NCI-H82 (cell line): Measurements from ENCODE around the gene PRCC.

ENCODE experiments used
- DNase-seq: peaks from one replicate; lab custom pipeline; 2025; lab: John Stamatoyannopoulos, UW

PRCC gene

GRCh38 chr1:156767101-156767878 lies at the start of gene PRCC:
Gene PRCC (plus strand): TSS chr1:156767535. CDS start chr1:156767772, 237 bp downstream.
- DNase-seq, result peak; percentile 100

- DNase-seq, result no peak
Observed at GRCh38 chr1:156721131-156721530, 46.2 kb upstream of the PRCC start.

- DNase-seq, result no peak
Observed at GRCh38 chr1:156721535-156721934, 45.8 kb upstream of the PRCC start.

GRCh38 chr1:156725683-156726280 lies 41.6 kb upstream of the PRCC start:
- DNase-seq, result peak; percentile 96

GRCh38 chr1:156726549-156727226 lies 40.6 kb upstream of the PRCC start:
- peak; percentile 92 for DNase-seq

GRCh38 chr1:156727492-156727891 lies 39.8 kb upstream of the PRCC start:
- no peak for DNase-seq

- DNase-seq, result peak; percentile 94
Observed at GRCh38 chr1:156727926-156728598, 39.3 kb upstream of the PRCC start, which contains the start of gene METTL25B. Gene METTL25B (plus strand): TSS chr1:156728469. CDS start chr1:156729105, 636 bp downstream.

GRCh38 chr1:156728599-156729462 lies 38.5 kb upstream of the PRCC start, which contains the start of gene ISG20L2:
Gene ISG20L2 (minus strand): TSS chr1:156728766. CDS start chr1:156727652, 1,114 bp downstream.
- peak; percentile 99 for DNase-seq

GRCh38 chr1:156733989-156734584 lies 33.2 kb upstream of the PRCC start:
- no peak for DNase-seq

GRCh38 chr1:156738407-156738806 lies 28.9 kb upstream of the PRCC start:
- no peak for DNase-seq

- DNase-seq, result no peak
Observed at GRCh38 chr1:156738916-156739315, 28.4 kb upstream of the PRCC start.

- DNase-seq, result peak; percentile 85
Observed at GRCh38 chr1:156740237-156740740, 27.0 kb upstream of the PRCC start.

- peak; percentile 100 for DNase-seq
Observed at GRCh38 chr1:156740741-156741480, 26.4 kb upstream of the PRCC start, which contains the start of gene MRPL24. Gene MRPL24 (minus strand): TSS chr1:156741088. CDS start chr1:156738704, 2,384 bp downstream.

- DNase-seq, result no peak
Observed at GRCh38 chr1:156741481-156741983, 25.8 kb upstream of the PRCC start.

- no peak for DNase-seq
Observed at GRCh38 chr1:156742017-156742416, 25.3 kb upstream of the PRCC start.

- peak; percentile 62 for DNase-seq
Observed at GRCh38 chr1:156742801-156743200, 24.5 kb upstream of the PRCC start.

- DNase-seq, result no peak
Observed at GRCh38 chr1:156743367-156744302, 23.7 kb upstream of the PRCC start.

GRCh38 chr1:156744344-156744743 lies 23.0 kb upstream of the PRCC start:
- no peak for DNase-seq
